Measurements from ENCODE around the gene MYO18B.

Gene MYO18B

GRCh38 chr22:26004477-26004876, 262.5 kb downstream of the MYO18B start:
- DNase-seq = no peak

- DNase-seq = no peak
These were observed 266.6 kb downstream of the MYO18B start for GRCh38 chr22:26008587-26008986.

DNA sequence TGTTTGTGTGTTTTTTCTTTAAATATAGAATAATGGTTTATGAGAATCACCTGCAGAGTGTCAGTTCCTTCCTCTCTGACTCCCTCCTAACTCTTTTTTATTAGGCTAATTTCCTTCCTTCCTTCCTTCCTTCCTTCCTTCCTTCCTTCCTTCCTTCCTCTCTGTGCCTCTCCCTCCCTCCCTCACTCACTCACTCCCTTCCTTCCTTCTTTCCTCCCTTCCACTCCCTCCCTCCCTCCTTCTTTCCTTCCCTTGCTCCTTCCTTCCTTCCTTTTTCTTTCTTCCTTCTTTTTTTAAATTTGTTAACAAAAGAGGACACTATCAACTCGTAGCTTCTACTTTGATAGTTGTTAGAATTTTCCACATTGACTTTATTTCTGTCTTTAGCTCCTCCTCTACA, 274.9 kb downstream of the MYO18B start:
- DNase-seq = no peak

GRCh38 chr22:26017932-26018331, 275.9 kb downstream of the MYO18B start:
- no peak for DNase-seq

GRCh38 chr22:26019596-26019995, 277.6 kb downstream of the MYO18B start:
- no peak for DNase-seq

DNA sequence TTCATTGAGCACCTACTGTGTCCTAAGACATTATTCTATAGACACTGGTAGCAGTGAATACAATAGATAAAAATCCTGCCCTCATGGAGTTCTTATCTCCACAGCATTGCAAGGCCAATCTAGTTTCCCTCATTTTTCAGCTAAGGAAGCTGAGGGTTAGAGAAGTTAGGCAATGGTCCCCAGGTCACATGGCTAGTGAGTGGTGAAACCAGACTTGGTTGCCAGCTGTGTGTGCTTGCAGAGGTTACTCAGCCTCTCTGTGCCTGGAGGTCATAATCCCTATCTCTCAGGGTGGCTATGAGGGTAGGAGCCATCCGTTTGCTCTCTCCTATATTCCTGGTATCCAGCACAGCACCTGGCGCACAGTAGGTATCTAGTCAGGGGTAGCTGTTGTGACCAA, 279.5 kb downstream of the MYO18B start:
- no peak for DNase-seq

DNA sequence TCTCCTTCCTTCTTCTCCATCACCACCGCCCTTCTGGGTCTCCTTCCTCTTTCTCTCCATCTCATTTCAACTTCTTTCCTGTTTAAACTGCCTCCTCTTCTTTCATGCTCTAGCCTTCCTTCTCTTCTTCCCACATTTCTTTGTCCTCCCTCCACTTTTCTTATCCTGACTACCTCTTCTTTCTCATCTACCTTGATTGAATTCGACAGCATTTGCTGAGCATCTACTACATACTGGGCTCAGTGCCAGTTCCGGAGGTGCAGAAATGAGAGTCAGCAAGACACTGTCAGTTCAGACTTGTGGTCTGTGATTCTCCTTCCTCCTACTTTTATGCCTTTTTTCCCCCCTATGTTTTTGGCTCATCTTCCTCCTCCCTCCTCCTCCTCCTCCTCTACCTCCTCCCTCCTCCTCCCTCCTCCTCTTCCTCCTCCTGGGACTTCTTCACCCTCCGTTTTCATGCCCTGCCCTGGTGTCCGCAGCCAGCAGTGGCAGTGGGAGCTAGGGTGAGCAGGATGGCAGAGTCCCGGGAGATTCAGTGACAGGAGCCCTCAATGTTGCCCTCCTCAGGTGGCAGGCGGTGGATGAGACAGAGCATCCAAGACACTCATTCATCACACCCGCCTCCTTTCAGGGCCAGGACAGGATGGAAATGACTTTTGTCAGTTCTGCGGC, 281.3 kb downstream of the MYO18B start:
- no peak for DNase-seq

DNA sequence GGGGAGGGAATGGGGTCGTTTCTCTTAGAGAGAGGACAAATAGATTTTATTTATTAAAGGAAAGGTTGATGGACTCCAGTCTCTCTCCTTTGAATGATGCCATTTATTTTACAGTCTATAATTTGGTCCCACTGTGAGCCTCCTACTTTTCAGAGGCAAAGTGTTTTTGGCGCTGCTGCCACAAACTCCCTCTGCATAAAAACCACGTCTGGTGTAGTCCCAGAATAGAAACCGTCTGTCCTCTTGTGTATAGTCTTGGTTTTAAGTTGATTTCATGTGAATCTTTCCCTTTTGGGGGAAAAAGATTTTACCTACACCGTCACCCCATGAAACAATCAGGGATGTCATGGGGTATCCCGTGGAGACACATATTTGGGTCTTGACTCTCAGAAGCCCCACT, 283.6 kb downstream of the MYO18B start:
- no peak for DNase-seq

DNA sequence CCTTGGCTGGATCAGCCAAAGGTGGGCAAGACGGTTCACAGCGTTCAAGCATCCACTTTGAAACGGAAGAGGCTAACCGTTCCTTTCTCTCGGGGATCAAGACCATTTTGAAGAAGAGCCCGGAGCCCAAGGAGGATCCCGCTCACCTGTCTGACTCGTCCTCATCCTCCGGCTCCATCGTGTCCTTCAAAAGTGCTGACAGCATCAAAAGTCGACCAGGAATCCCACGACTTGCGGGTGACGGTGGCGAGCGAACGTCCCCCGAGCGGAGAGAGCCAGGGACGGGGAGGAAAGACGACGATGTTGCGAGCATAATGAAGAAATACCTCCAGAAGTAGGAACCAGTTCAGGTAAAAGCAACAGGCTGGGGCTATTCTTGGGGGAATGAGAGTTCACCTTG, 285.4 kb downstream of the MYO18B start:
- no peak for DNase-seq

- no peak for DNase-seq
These were observed 289.7 kb downstream of the MYO18B start for GRCh38 chr22:26031641-26032040.

GRCh38 chr22:26033071-26033470, 291.1 kb downstream of the MYO18B start:
- DNase-seq = no peak

DNA sequence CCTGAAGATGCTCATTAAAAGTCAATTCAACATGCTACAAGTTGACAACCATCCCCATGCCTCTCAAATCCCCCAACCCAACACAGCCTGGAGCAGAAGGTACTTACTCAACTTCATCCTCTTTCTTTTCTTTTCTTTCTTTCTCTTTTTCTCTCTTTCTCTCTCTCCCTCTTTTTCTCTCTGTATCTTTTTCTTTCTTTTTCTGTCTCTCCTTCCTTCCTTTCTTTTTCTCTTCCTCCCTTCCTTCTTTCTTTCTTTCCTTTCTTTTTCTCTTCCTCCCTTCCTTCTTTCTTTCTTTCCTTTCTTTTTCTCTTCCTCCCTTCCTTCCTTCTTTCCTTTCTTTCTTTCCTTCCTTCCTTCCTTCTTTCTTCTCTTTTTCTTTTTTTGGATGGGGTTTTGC, 291.6 kb downstream of the MYO18B start:
- no peak for DNase-seq

GRCh38 chr22:26035523-26035922, 293.5 kb downstream of the MYO18B start:
- DNase-seq = no peak

- no peak for DNase-seq
These were observed 296.4 kb downstream of the MYO18B start for GRCh38 chr22:26038365-26038764.

GRCh38 chr22:26041931-26042330, 299.9 kb downstream of the MYO18B start:
- DNase-seq = no peak

- no peak for DNase-seq
These were observed 301.0 kb downstream of the MYO18B start for GRCh38 chr22:26043031-26043430.

DNA sequence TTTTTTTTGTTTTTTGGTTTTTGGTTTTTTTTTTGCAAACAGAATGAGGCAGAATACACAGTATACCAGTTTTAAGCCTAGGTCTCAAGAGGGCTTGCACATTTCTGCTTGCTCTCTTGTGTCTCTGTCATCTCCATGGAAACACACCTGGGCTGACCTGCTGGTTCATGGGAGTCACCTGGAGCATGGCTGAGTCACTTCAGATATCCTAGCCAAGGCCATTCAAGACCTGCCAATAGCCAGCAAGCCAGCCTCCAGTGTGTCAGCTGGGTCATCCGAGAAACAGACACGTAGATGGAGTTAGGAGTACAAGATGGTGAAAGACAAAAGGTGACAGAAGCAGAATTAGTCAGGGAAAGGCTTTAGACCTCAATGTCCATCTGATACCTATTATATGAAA, 303.1 kb downstream of the MYO18B start:
- DNase-seq = no peak

DNA sequence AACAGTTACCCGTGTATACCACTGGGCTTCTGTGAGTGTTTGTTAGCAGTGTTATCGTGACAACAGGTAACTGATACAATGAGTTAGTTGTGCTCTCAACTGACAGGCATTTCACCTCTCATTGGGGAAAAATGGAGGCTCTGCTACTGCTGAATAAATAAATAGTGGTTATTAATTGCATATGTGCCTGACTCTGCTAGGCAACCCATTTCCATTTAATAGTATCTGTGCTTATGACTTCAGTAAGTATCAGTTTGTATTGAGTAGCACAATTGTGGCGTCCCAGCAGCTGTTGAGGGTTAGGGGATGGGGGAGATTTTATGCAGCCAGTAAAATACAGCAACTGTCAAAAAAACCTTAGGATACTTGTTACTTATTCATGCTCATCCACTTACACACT, 303.9 kb downstream of the MYO18B start:
- no peak for DNase-seq

DNA sequence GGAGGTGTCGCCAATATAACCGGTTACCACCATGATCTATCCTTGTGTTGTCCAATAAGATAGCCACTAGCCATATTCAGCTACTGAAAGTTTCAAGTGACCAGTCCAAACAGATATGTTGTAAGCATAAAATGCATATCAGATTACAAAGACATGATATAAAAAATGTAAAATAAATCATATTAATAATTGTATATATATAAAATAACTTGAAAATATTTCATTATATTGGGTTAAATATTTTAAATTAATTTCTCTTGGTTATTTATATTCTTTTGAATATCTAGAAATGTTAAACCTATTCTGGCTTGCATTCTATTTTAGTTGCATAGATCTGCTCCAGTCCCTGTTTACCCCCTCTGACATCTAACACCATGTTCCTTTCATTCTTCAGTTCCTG, 305.5 kb downstream of the MYO18B start:
- no peak for DNase-seq

DNA sequence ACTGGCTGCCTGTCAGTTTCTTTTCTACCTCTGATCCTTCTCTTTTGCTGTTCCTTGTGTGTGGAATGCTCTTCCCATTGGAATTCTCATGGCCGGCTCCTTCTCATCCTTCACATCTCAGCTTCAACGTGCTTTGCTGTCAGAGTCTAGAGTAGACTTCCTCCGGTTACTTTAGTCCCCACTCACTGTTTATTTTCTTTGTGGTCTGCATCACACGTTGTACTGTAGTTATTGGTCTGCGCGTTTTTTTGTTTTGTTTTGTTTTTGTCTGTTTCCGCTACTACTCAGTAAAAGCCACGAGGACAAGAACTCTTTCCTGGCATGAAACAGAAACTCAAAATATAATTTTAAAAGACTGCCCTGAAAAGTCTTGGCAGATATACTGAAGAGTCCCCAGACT, 305.9 kb downstream of the MYO18B start:
- DNase-seq = no peak

DNA sequence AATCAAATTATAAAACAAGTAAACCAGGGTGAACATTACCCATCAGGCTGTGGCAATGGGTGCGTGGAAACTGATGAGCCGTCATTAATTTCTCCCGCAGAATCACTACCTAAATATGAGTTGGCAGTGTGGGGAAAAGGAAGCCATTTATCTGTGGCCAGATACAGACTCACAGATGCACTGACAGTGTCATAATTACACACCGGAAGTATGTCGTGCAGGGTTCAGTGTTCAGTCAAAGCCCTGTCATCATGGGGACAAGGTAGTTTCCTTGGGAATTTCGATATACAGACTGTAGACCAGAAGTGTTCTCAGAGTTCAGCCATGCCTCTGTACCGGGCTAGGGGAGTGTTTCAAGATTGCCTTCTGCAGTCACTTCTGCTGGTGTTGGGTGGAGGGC, 308.1 kb downstream of the MYO18B start:
- DNase-seq = no peak

GRCh38 chr22:26053737-26054316, 311.8 kb downstream of the MYO18B start:
- no peak for DNase-seq

DNA sequence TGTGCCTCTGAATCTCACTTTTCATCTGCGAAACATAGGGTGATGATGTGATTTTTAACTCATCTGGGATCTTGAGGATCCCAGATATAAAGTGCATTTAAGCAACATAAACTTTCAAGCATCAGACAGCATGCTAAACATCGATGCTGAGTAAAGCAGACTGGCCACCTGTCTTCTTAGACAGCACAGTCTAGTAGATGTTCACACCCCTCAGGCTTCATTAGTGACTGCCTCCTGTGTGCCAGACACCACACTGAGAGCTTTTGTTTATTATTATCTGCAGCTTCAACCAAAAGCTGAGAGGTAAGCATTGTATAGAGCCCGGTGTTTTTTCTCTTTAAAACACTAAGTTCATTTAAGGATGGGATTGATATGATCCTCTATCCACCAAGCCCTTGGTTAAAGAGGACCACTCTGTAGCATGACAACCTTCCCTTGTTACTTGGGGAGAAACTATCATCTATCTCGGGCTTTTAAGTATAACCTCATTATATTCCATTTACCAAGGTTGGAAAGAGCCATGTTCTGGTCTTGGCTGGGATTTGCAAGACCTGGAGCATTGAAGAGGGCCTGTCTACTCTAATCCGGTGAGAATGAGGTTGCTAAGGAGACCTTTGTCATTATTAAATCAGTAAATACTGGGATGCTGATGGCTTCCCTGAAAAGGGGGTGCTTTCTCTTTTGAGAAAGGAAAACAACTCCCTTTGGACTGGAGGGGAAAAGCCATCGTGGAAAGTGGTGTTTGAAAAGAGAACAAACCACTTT, 313.0 kb downstream of the MYO18B start:
- DNase-seq = no peak

GRCh38 chr22:26055693-26056092, 313.7 kb downstream of the MYO18B start:
- no peak for DNase-seq

Measured in NCI-H187 treated with DMSO at 0.1 percent for 48 hours (cell line).